Upper lobe of left lung (tissue), 6 donors: ENCODE data around the gene SPINDOC. TPM values are rescaled to one million over a fixed set of nuclear protein-coding genes. Genes with fewer than 3 reads are reported as not detected.
A peak's percentile ranks its signal among the peaks of the same experiment; 100 is the strongest.

Experiments
- ATAC-seq, 2 donors: fragments of 200-7000 bp; cut with Tn5 transposase; one replicate each; pipeline ENCODE4 v1.9.1; 2022; ENCODE audit warnings: mild to moderate bottlenecking in 2 of 2, moderate library complexity in 2 of 2; ENCODE audit not compliant: low FRiP score in 2 of 2
- DNase-seq, 2 donors: peaks; one replicate each; pipeline ENCODE4 v3.0.0-alpha.2; 2019 to 2020
- H3K27ac ChIP-seq, 4 donors: fragments of 200-600 bp; sonication (generic); one replicate each; pipeline ENCODE4 v1.5.1; 2016 to 2019
- H3K27me3 ChIP-seq, 4 donors: fragments of 200-600 bp; sonication (generic); one replicate each; pipeline ENCODE4 v1.5.1; 2017 to 2019
- H3K36me3 ChIP-seq, 4 donors: fragments of 200-600 bp; sonication (generic); one replicate each; pipeline ENCODE4 v1.5.1; 2016 to 2019
- H3K4me1 ChIP-seq, 4 donors: fragments of 200-600 bp; sonication (generic); one replicate each; pipeline ENCODE4 v1.5.1; 2018 to 2019
- H3K4me3 ChIP-seq, 4 donors: fragments of 200-600 bp; sonication (generic); one replicate each; pipeline ENCODE4 v1.5.1; 2017 to 2019; ENCODE audit warnings: mild to moderate bottlenecking in 2 of 4, moderate library complexity in 1 of 4
- H3K9me3 ChIP-seq, 4 donors: fragments of 200-600 bp; sonication (generic); one replicate each; pipeline ENCODE4 v1.5.1; 2018 to 2019
- CTCF ChIP-seq, 6 experiments: fragments of 450-650 bp in 4 of 6; fragments of 200-600 bp in 2 of 6; sonication (generic) in 2 of 6; IDR thresholded peaks; one replicate each; pipeline ENCODE4 v1.5.1; 2016 to 2019; ENCODE audit warnings: antibody characterized with exemption in 6 of 6
- EP300 ChIP-seq, 4 donors: sonication (generic); formaldehyde crosslinking; IDR thresholded peaks; one replicate each; pipeline ENCODE4 v1.5.1; 2017; ENCODE audit warnings: antibody characterized with exemption in 4 of 4, control low read depth in 2 of 4
- POLR2A ChIP-seq, 4 donors: fragments of 450-650 bp; IDR thresholded peaks; one replicate each; pipeline ENCODE4 v1.5.1; 2016 to 2017; ENCODE audit warnings: antibody characterized with exemption in 4 of 4, mild to moderate bottlenecking in 2 of 4
- POLR2AphosphoS5 ChIP-seq, 2 donors: sonication (generic); formaldehyde crosslinking; IDR thresholded peaks; one replicate each; pipeline ENCODE4 v1.5.1; 2017; ENCODE audit warnings: antibody characterized with exemption in 2 of 2
- WGBS, 2 donors: methylation state at CpG; one replicate each; pipeline ENCODE4 v1.1.5; 2017 to 2018; 5-methylcytosine and 5-hydroxymethylcytosine counted together
- total RNA-seq, 6 donors: library from RNA; depleted of rRNA in 4 of 6; stranded (reverse); fragments of >200 nt in 4 of 6; gene quantifications; one replicate each; pipeline versions ENCODE4 v1.1.0 to v1.2.1, GENCODE V29; 2016 to 2021
- donor health status: DM: no; HTN: no; CAD: no; lungs with moderate emphysema.
- donor health status: DM: no; HTN: yes; CAD: no; lungs with severe emphysema.

The SPINDOC gene
- total RNA-seq, 6 donors from 2014 or later: 9.0 to 22.5 (median 16.3) TPM

GRCh38 chr11:63846897-63847296 is 33.6 kb downstream of the SPINDOC start:
- ATAC-seq (no peak), DNase-seq (no peak)
- Histone ChIP-seq H3K4me3 (no peak overlapping the region), H3K36me3 (peaks cover 0 to 20% (median 7%) of the 10 kb centered on the region in 4 donors), H3K27ac (peak overlapping the region in 2 of 4 donors; percentile 53 to 66), H3K9me3 (no peaks in the 10 kb centered on the region), H3K4me1 (peaks cover 71 to 82% (median 76%) of the 10 kb centered on the region in 4 donors), H3K27me3 (no peaks in the 10 kb centered on the region)
- WGBS, 2 donors: 75 to 84% methylated on average over 6 of the region's 6 CpGs
- TF ChIP-seq POLR2AphosphoS5 (IDR thresholded peaks at IDR 0.05): no peak
- TF ChIP-seq POLR2A (IDR thresholded peaks at IDR 0.05): no peak
- no peak for TF ChIP-seq EP300 (IDR thresholded peaks at IDR 0.05)
- TF ChIP-seq CTCF (IDR thresholded peaks at IDR 0.05): no peak

DNA sequence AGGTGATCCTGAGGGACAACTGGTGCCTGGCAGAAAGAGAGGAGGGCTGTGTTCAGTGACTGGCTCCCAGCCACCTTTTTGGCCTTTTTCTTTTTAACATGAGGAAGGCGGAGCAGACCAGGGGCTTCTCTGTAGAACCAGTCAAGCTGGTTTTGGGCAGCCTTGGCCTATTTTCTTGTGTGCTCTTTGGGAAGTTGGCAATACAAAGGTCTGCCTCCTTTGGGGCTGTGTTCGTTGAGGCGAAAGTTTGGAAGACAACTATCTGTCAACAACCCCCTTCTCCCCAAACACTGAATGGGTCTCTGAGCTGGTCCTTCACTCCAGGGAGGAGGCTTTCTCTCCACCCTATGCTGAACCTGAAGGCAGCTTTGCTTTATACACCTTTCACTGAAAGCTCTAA is 34.1 kb downstream of the SPINDOC start:
- peaks cover 0 to 16% (median 7%) of the 10 kb centered on the region in 4 donors for H3K36me3 ChIP-seq
- peaks cover 68 to 81% (median 75%) of the 10 kb centered on the region in 4 donors for H3K4me1 ChIP-seq
- peak overlapping the region; percentile 53 to 67 (median 64) for H3K27ac ChIP-seq
- H3K27me3 ChIP-seq: no peaks in the 10 kb centered on the region
- ATAC-seq: peak in 1 of 2 donors; percentile 63
- DNase-seq: peak in 1 of 2 donors; percentile 72
- WGBS, 2 donors: 68 to 69% methylated on average over 3 of the region's 3 CpGs
- H3K4me3 ChIP-seq: no peak overlapping the region
- TF ChIP-seq CTCF (IDR thresholded peaks at IDR 0.05) (no peak), EP300 (IDR thresholded peaks at IDR 0.05) (no peak), POLR2AphosphoS5 (IDR thresholded peaks at IDR 0.05) (no peak), POLR2A (IDR thresholded peaks at IDR 0.05) (no peak)
- no peaks in the 10 kb centered on the region for H3K9me3 ChIP-seq

GRCh38 chr11:63849691-63850090 is 36.4 kb downstream of the SPINDOC start:
- H3K4me3 ChIP-seq: no peak overlapping the region
- DNase-seq: no peak
- H3K27me3 ChIP-seq: no peaks in the 10 kb centered on the region
- no peak overlapping the region for H3K27ac ChIP-seq
- H3K36me3 ChIP-seq: peaks cover 0 to 6% (median 0%) of the 10 kb centered on the region in 4 donors
- no peak for ATAC-seq
- 79 to 81% methylated on average over 2 of the region's 2 CpGs for WGBS, 2 donors
- TF ChIP-seq POLR2A (IDR thresholded peaks at IDR 0.05): no peak
- H3K9me3 ChIP-seq: no peaks in the 10 kb centered on the region
- peaks cover 45 to 66% (median 62%) of the 10 kb centered on the region in 4 donors for H3K4me1 ChIP-seq

- peak overlapping the region; percentile 26 to 64 (median 30) for H3K27ac ChIP-seq
- WGBS, 2 donors: 72 to 73% methylated on average over 5 of the region's 5 CpGs
These were observed 37.7 kb downstream of the SPINDOC start for GRCh38 chr11:63850920-63851319.

DNA sequence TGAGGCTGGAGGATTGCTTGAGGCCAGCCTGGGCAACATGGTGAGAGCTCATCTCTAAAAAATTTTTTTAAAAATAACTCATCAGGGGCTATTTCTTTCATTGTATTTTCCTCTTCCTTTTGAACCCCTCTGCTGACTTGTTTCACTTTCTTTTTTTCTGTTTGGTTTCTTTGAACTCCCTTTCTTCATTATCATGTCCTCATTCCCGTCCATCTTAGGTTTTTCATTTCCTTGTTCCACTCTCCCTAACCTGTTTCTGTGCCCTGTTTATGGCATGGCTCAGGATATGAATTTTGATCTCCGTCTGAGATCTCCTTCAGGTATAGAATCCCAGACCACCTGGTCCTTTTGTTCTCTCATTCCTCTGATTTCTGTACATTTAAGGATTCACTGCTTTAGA is 38.1 kb downstream of the SPINDOC start:
- peaks cover 31 to 53% (median 50%) of the 10 kb centered on the region in 4 donors for H3K4me1 ChIP-seq
- H3K4me3 ChIP-seq: no peak overlapping the region
- H3K36me3 ChIP-seq: peaks cover 0 to 6% (median 0%) of the 10 kb centered on the region in 4 donors
- no peaks in the 10 kb centered on the region for H3K9me3 ChIP-seq
- H3K27ac ChIP-seq: peak overlapping the region; percentile 26 to 64 (median 30)
- TF ChIP-seq POLR2A (IDR thresholded peaks at IDR 0.05): no peak
- TF ChIP-seq EP300 (IDR thresholded peaks at IDR 0.05): no peak
- WGBS, 2 donors: 32% methylated on average over 2 of the region's 2 CpGs
- ATAC-seq: no peak
- no peaks in the 10 kb centered on the region for H3K27me3 ChIP-seq
- DNase-seq: no peak

More at GRCh38 chr11:63850920-63851319, 37.7 kb downstream of the SPINDOC start:
- Histone ChIP-seq H3K4me3 (no peak overlapping the region), H3K27me3 (no peaks in the 10 kb centered on the region), H3K36me3 (peaks cover 0 to 6% (median 0%) of the 10 kb centered on the region in 4 donors), H3K9me3 (no peaks in the 10 kb centered on the region), H3K4me1 (peaks cover 33 to 54% (median 49%) of the 10 kb centered on the region in 4 donors)
- TF ChIP-seq POLR2AphosphoS5 (IDR thresholded peaks at IDR 0.05) (no peak), POLR2A (IDR thresholded peaks at IDR 0.05) (no peak), CTCF (IDR thresholded peaks at IDR 0.05) (no peak), EP300 (IDR thresholded peaks at IDR 0.05) (no peak)
- no peak for ATAC-seq
- DNase-seq: no peak

- H3K27me3 ChIP-seq: no peaks in the 10 kb centered on the region
- TF ChIP-seq CTCF (IDR thresholded peaks at IDR 0.05) (no peak), POLR2A (IDR thresholded peaks at IDR 0.05) (no peak), POLR2AphosphoS5 (IDR thresholded peaks at IDR 0.05) (no peak), EP300 (IDR thresholded peaks at IDR 0.05) (no peak)
- no peaks in the 10 kb centered on the region for H3K9me3 ChIP-seq
- WGBS, 2 donors: 70 to 75% methylated on average over 3 of the region's 3 CpGs
- peaks cover 28 to 46% (median 41%) of the 10 kb centered on the region in 4 donors for H3K4me1 ChIP-seq
- ATAC-seq (no peak), DNase-seq (no peak)
- peaks cover 0 to 6% (median 0%) of the 10 kb centered on the region in 4 donors for H3K36me3 ChIP-seq
- H3K4me3 ChIP-seq: no peak overlapping the region
- H3K27ac ChIP-seq: no peak overlapping the region
These were observed 40.2 kb downstream of the SPINDOC start for GRCh38 chr11:63853476-63853875.
